A549 treated with CORT108297 at 1 μM for 4 hours (cell line): ENCODE results near the gene CD151. TPM values are rescaled to one million over a fixed set of nuclear protein-coding genes. Genes with fewer than 3 reads are reported as not detected.

ENCODE experiments used
- total RNA-seq: library from RNA; stranded (reverse); fragments of 200-300 nt; extraction: Qiagen RNA extraction; gene quantifications from 5 replicates; pipeline ENCODE4 v1.2.3, GENCODE V29; 2022

Gene CD151
- 725 to 879 TPM (median 864 TPM) in 5 replicates for total RNA-seq

DNA sequence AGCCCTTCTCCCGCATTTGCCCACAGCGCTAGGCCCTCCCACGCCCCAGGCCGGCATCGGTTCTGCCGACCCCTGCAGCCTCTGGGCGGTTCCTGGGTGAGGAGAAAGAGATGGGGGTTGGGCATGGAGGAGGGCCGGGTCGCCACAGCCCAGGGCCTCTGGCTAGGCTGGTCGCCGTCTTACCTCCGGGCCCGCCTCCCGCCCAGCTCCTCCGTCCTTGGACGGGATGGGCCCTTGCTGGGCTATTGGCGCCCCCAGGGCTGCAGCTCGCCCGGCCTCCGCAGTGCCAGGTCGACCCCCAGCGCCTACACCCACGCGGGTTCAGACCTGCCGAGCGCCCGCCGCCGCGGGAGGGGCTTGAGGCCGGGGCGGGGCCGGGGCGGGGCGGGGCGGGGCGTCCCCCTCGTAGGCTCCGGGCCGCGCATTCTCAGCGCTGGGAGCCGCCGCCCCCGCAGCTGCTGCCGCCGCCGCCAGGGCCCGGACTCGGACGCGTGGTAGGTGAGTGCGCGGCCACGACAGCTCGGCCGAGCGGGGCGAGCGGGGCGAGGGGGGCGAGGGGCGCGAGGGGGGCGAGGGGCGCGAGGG is at the start of gene CD151:
CD151 (plus strand) TSS at position 424 of the 585 bp plus-strand sequence. CDS start 3,118 bp downstream, outside the sequence.

DNA sequence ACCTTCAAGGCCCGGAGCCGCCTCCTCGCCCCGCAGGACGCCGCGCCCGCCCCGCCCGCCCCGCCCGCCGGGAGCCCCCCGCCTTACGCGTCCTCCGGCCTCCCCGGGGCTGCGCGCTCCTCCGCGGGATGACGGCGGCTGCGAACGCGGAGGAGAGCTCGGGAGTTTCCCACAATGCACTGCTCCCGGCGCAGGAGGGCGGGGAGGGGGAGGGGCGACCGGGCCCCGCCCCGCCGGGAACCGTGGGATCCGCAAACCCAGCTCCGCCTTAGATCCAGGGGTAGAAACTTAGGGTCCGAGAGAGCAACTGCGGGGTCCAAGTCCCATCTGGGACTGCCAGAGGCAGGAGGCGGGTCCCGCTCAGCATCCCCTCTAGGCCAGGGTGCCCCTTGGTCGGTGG is 42.8 kb upstream of the CD151 start, which contains the start of gene CEND1:
CEND1 (minus strand) TSS at position 148 of the 400 bp plus-strand sequence. CDS start 1,514 bp downstream, outside the sequence.

DNA sequence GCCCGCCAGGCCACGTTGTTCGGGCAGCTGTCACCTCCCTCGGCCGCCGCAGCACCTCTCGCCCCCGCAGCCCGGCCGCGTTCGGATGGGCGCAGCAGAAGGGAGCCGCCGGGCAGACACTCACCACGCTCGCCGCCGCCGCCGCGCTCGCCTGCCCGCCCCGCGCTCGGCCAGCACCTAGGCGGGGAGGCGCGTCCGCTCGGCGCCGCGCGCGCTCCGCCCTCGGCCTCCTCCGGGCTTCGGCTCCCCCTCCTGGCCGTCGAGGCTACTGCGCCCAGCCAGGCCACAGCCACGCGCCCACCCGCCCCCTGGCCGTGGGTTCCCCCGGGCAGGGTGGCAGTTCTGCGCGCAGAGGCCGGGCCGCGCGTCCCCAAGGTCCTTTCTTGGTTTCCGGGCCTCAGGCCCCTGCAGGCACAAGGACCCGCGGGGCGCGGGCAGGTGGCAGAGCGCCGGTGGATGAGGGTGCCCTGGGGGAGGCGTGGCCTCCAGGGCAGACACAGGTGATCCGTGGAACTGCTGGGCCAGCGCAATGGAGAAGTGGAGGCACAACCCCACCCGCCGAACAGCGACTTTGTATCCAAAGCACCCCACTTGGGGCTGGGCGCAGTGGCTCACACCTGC is 34.5 kb upstream of the CD151 start, which contains the start of gene SLC25A22:
SLC25A22 (minus strand) TSS at position 189 of the 621 bp plus-strand sequence. CDS start 3,275 bp downstream, outside the sequence.

DNA sequence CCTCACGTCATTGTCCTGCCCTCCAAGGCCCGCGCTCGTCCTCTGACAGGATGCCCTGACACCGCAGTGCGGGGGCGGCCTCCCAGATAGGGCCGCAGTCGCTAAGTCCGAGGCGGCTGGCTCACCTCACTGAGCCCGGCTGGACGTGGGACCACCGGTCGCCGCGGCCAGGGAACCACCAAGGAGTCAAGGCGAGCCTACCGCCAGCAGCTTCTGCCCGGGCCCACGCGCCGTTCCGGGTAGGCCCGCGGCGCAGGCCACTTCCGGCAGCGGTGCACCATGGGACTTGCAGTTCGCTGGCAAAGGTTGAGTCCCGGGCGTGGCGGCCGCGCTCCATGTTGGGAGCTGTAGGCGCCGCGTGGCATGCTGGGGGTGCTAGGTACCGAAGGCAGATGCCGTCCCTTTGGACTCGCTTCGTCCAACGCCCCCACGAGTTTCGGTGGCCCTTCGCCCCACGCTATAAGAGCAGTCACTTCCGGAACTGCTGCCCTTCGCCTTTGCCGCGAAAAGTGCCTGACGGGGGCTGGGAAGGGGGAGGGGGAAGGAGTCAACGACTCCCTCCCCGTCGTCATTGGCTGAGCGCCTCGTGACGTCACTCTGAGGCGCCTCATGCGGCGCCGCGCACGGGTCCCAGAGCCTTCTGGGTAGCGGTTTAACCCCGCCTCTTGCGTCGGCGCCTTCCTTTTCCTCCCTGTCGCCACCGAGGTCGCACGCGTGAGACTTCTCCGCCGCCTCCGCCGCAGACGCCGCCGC is 23.3 kb upstream of the CD151 start, which contains the start of gene RPLP2:
RPLP2 (plus strand) TSS at position 681 of the 753 bp plus-strand sequence. CDS start 268 bp downstream, outside the sequence.

DNA sequence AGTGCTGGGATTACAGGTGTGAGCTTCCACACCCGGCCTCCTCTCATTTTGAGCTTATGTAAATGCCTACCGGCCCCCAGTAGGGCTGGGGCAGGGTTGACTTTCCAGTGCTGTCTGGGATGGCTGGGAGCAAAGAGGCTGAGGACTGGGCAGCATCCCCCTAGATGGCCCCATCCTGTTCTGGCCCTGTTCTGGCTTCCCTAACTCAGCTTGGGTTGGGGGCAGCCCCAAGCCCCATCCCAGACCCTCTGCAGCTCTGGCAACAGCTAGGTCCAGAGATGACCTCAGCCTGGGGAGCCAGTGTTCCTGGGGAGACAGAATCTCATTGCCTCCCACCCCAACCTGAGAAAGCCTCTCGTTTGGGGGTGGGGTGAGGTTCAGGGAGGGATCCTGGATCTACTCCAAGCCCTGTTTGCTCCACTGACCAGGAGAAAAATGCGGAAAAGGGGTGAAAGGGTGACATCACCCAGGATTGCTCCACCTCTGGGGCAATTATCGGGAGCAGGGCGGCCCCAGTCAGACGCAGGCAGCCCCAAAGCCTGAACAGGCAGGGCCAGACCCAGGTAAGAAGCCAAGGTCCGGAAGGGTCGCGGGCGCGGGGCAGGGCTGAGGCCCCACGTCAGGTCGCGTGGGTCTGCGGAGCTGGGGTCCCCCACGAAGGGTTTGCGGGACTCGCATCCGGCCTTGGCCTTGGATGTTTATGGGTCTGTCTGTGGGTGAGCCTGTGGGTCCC is 14.2 kb upstream of the CD151 start, which contains the start of gene PNPLA2:
PNPLA2 (plus strand) TSS at position 519 of the 733 bp plus-strand sequence. CDS start 805 bp downstream, outside the sequence.

DNA sequence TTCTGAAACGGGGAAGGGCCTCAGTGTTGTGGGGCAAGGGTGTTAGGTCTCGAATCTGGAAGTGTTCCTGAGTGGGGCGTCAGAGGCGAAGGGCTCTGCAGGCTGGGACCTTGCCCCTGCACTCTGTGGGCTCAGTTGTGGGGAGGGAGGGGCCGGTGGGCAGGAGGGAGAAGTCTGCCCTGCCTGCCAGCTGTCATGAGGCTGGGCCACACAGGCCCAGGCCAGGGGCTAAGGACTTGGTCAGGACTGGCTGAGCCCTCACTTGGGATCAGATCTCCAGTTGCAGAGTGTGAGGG is 4.9 kb upstream of the CD151 start, which contains the start of gene CRACR2B:
CRACR2B (plus strand) TSS at position 23 of the 296 bp plus-strand sequence. CDS start 689 bp downstream, outside the sequence.

DNA sequence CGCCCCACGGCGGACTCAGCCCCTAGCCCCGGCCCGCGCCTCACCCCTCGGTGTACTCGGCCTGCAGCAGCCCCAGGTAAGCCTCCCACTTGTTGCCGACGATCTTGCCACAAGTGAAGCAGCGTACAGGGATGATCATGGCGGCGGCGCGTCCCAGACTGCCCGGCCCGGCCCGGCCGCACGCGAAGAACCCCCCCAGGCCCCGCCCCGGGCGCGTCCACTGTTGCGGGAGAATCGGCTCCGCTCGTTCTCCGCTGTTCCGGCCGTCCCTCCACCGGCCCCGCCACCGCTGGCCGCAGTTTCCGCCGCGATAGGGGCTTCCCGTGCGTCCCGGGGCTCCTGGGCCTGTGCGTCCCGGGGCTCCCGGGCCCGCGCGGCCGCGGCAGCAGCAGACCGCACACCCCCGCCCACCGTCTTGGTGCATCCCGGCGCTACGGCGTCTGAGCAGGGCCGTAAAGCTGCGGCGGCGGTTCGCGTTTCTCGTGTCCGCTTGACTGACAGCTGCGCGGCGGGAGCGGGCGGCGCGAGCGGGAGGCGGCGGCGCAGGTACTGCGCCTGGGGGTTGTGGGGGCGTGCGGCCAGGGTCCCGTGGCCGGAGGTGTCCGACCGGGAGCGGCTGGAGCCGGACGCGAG is 9.7 kb downstream of the CD151 start, which contains the start of the genes POLR2L and TSPAN4:
POLR2L (minus strand) TSS at position 160 of the 633 bp plus-strand sequence; CDS start at position 139, 21 bp downstream.
TSPAN4 (plus strand) TSS at position 483 of the 633 bp plus-strand sequence. CDS start 7,453 bp downstream, outside the sequence.

Other genes with a start within 250 kb of the CD151 start
- 4.1 to 7.8 TPM (median 7.0 TPM) in 5 replicates for gene IRF7, start 217.0 kb upstream of the CD151 start, total RNA-seq
- 0.03 to 0.08 TPM in 2 of 5 replicates, not detected in the others for gene CDHR5, start 208.0 kb upstream of the CD151 start, total RNA-seq
- gene SCT, start 205.8 kb upstream of the CD151 start, total RNA-seq, result not detected in 5 replicates
- gene DRD4, start 195.7 kb upstream of the CD151 start, total RNA-seq, result 0.15 to 0.39 TPM (median 0.22 TPM) in 5 replicates
- 27.2 to 37.0 TPM (median 33.8 TPM) in 5 replicates for gene DEAF1, start 137.7 kb upstream of the CD151 start, total RNA-seq
- gene TMEM80, start 137.1 kb upstream of the CD151 start, total RNA-seq, result 9.2 to 11.6 TPM (median 11.3 TPM) in 5 replicates
- 77.4 to 139 TPM (median 122 TPM) in 5 replicates for gene EPS8L2, start 126.7 kb upstream of the CD151 start, total RNA-seq
- gene TALDO1, start 85.5 kb upstream of the CD151 start, total RNA-seq, result 416 to 454 TPM (median 423 TPM) in 5 replicates
- gene GATD1, start 55.5 kb upstream of the CD151 start, total RNA-seq, result 37.0 to 53.7 TPM (median 49.1 TPM) in 5 replicates
- gene CEND1, start 42.9 kb upstream of the CD151 start, total RNA-seq, result 1.4 to 2.7 TPM (median 2.0 TPM) in 5 replicates
- 23.7 to 39.6 TPM (median 37.1 TPM) in 5 replicates for gene SLC25A22, start 34.7 kb upstream of the CD151 start, total RNA-seq
- gene PIDD1, start 27.7 kb upstream of the CD151 start, total RNA-seq, result 8.7 to 17.7 TPM (median 16.6 TPM) in 5 replicates
- 1,648 to 2,773 TPM (median 2,446 TPM) in 5 replicates for gene RPLP2, start 23.0 kb upstream of the CD151 start, total RNA-seq
- 35.5 to 63.1 TPM (median 58.0 TPM) in 5 replicates for gene PNPLA2, start 14.0 kb upstream of the CD151 start, total RNA-seq
- gene CRACR2B, start 5.0 kb upstream of the CD151 start, total RNA-seq, result 2.9 to 5.2 TPM (median 4.8 TPM) in 5 replicates
- 590 to 758 TPM (median 644 TPM) in 5 replicates for gene POLR2L, start 9.6 kb downstream of the CD151 start, total RNA-seq
- 121 to 195 TPM (median 194 TPM) in 5 replicates for gene TSPAN4, start 9.9 kb downstream of the CD151 start, total RNA-seq
- 70.5 to 81.8 TPM (median 78.9 TPM) in 5 replicates for gene CHID1, start 77.9 kb downstream of the CD151 start, total RNA-seq
- 32.5 to 38.3 TPM (median 37.2 TPM) in 5 replicates for gene AP2A2, start 92.9 kb downstream of the CD151 start, total RNA-seq
- 0.01 to 0.02 TPM (median 0.01 TPM) in 3 of 5 replicates, not detected in the others for gene MUC6, start 203.8 kb downstream of the CD151 start, total RNA-seq
- 0.14 to 0.97 TPM (median 0.27 TPM) in 5 replicates for gene MUC2, start 241.9 kb downstream of the CD151 start, total RNA-seq